ENCODE results near the gene CXCL16.

The CXCL16 gene, protein sequence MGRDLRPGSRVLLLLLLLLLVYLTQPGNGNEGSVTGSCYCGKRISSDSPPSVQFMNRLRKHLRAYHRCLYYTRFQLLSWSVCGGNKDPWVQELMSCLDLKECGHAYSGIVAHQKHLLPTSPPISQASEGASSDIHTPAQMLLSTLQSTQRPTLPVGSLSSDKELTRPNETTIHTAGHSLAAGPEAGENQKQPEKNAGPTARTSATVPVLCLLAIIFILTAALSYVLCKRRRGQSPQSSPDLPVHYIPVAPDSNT

DNA sequence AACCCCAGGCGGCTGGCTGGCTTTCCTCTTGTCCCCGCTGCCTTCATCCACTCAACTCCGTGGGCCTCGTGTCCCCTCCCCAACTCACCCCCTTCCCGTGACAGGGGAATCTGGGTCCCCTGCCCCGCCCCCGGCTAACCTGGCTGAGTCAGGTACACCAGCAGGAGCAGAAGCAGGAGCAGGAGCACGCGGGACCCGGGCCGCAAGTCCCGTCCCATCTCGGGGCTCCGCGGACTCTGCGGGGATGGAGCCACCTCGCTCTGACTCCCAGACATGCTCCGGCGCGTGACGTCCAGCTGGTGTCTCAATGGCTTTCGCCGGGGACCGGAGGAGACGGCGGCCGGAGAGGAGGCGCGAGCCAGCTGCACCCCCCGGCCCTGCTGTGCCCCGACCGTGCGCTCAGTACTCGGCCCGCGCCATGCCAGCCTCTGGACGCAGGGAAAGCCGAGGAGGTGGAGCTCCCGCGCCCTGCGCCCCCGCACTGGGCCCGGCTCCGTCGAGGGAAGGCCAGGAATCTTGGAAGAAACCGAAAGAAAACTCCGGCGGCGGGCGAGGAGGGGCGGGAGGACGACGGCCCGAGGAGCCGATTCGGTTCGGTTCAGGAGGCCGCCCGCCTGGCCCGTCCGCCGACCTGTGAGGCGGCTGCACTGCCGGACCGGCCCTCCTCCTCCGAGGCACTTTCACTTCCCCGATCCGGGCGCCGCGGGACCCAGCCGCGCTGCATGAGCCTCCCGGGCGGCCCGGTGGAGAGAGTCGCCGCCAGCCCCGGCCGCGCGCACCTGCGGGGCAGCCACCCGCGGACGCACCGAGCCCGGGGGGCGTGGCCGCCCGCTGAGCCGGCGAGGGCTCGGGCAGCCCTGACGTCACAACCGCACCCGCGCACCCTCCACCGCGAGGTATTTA is at the start of gene CXCL16, which contains the start of gene ZMYND15:
Gene CXCL16 (minus strand): TSS at position 807 of the 903 bp plus-strand sequence. CDS start 589 bp downstream, at position 218.
Gene ZMYND15 (plus strand): TSS at position 712 of the 903 bp plus-strand sequence. CDS start 716 bp downstream, outside the sequence.
- DNase-seq: no peak

DNA sequence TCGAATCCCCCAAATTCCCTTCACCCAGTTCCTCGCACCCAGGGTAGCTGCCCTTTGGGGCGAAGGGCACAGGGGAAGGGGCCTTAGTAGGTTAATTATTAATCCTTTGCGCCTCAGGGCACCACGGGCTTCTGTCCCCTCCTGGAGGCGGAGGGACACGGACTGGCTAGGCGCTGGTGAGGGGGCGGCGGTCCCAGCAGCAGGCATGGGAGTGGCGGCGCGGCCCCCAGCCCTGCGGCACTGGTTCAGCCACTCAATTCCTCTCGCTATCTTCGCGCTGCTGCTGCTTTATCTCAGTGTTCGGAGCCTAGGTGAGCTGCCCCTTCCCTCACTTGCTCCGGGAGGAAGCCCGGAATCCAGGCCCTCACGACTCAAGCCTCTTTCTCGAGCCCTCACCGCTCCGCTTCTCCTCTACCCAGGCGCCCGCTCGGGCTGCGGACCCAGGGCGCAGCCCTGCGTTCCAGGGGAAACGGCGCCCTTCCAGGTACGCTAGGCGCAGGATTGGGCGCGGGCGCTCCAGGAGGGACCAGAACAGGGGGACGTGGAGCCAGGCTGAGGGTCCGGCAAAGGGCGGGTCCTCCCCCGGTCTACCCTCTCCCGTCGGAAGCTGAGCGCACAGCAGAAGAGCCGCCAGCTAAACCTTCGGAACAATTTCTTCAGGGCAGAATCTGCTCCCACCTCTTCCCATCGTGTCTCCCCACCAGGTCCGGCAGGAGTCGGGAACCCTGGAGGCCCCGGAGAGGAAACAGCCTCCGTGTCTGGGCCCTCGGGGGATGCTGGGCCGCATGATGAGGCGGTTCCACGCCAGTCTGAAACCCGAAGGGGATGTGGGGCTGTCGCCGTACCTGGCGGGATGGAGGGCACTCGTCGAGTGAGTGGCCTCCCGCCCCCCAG is 49.3 kb upstream of the CXCL16 start, which contains the start of gene GLTPD2:
Gene GLTPD2 (plus strand): TSS at position 158 of the 894 bp plus-strand sequence. CDS start 48 bp downstream, at position 206.
- DNase-seq: no peak

DNA sequence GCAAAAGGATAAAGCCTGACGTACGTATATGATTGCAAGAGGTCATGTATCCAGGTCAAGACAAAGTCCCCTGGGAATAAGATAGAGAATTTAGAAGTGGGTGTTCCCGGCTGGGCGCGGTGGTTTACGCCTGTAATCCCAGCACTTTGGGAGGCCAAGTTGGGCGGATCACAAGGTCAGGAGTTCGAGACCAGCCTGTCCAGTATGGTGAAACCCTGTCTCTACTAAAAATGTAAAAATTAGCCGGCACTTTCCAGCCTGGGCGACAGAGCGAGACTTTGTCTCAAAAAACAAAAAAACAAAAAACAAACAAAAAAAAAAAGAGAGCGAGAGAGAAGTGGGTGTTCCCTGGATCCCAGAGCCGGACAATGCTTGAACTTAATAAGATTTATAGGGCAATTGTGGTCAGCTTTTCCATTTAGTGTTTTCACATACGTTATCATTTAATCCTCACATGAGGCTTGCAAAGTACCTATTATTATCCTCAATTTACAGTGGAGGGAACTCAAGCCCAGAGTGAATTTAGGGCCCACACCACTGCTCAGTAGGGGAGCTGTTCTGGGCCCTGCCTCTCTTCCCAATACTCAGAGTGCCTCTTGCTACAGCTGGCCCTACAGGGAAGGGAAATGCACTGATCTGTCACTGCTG is 48.6 kb upstream of the CXCL16 start:
- DNase-seq: no peak

DNA sequence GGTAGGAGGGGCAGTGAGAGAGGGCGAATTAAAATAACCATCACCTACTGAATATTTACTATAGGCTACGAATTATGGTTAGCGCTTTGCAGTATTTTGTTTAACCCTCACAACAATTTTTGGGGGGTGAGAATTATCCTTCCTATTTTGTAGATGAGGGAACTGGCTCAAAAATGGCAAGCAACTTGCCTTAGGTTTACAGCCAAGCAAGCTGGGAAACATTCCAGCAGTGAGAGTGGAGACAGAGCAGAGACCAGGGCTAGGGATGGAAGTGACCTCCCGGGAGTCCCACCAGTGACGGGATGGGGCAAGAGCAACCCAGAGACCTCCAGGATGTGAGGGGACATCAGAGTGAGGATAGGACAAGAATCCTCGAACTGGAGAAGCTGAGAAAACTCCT is 46.8 kb upstream of the CXCL16 start:
- DNase-seq: no peak

DNA sequence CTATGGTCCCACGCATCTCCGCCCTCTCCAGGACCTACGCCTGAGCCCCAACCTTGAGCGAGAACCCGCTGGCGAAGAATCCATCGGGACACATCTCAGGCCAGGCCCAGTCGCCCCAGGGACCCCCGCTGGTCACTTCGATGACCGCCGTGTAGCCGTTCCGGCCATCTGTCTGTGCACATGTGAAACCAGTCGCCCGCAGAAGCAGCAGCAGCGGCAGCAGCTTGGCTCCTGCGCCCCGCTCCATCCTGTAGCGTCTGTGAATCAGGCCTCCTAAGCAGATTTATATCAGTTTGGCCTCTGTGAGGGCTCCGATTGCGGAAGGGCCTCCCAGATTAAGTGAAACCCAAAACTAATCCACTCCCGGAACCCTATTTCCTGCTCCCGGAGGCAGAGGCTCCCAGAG is 46.4 kb upstream of the CXCL16 start, which contains the start of gene VMO1:
Gene VMO1 (minus strand): TSS at position 259 of the 406 bp plus-strand sequence. CDS start 12 bp downstream, at position 247.
- no peak for DNase-seq

DNA sequence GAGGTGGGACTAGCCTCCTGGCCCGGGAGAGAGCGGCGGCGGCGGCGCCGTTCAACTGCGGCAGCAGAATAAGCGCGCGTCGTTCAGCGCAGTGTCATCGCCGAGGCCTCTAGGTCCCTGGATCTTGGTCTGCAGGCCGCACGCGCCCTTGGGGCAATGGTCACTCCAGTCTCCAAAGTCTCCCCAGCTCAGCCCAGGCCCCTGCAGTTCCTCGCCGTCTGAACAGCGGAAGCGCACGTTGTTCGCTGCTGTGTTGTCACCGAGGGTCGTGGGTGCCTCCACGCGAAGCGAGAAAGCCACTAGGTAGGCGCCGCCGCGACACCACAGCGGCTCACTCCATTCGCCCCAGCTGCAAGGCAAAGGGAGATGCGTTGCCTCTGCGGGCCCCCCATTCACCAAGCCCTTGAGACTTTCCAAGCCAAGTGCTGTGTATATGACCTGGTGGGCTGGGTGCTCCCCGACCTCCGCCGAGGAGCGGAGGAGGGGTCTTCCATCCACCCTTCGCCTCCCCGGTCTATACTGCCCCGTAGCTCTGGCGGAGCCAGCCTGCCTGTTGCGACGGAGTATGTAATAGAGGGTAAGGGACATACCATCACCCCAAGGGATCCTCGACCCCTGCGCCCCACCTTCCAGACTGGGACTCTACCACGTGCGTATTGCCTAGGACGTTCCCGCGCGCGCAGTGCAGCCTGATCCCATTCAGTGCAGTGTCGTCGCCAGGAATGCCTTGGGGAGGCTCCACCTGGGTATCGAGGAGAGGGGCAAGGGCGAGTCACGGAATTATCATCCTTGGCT is 45.8 kb upstream of the CXCL16 start:
- DNase-seq: no peak

DNA sequence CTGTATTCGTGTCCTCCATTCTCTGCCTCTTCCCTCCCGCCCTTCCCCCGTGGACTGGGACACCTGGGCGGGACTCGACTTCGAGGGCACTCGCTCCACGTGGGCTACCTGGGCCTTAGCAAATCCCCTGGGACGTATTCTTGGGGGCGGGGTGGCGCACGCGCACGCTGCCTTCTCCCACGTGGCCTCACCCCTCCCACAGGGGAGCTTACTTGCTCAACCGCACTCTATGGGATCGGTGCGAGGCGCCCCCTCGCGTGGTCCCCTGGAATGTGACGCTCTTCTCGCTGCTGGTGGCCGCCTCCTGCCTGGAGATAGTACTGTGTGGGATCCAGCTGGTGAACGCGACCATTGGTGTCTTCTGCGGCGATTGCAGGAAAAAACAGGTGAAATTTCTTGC is 42.9 kb upstream of the CXCL16 start:
- no peak for DNase-seq

DNA sequence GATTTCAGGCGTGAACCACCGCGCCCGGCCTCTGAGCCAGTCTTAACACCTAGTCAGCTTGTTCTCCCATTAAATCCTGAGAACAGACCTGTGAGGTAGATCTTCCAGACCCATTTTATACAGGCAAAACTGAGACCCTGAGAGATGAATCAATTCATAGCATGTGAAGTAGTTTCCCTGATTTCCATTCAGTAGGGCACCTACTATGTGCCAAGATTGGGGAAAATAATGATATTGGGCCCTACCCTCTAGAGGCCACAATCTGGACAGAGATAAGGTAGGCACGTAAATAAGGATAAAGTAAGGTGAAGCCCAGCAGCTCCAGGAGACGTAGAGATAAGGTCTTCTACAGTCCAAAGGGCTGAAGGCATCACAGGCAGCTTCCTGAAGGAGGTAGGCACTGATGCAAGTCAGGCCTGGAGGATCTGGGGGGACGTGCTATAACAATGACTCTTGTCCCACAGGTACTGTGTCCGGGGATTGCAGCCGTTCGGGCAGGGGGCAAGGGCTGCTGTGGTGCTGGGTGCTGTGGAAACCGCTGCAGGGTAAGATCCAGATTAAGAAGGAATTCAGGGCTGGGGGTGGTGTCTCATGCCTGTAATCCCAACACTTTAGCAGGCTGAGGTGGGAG is 40.7 kb upstream of the CXCL16 start:
- no peak for DNase-seq

DNA sequence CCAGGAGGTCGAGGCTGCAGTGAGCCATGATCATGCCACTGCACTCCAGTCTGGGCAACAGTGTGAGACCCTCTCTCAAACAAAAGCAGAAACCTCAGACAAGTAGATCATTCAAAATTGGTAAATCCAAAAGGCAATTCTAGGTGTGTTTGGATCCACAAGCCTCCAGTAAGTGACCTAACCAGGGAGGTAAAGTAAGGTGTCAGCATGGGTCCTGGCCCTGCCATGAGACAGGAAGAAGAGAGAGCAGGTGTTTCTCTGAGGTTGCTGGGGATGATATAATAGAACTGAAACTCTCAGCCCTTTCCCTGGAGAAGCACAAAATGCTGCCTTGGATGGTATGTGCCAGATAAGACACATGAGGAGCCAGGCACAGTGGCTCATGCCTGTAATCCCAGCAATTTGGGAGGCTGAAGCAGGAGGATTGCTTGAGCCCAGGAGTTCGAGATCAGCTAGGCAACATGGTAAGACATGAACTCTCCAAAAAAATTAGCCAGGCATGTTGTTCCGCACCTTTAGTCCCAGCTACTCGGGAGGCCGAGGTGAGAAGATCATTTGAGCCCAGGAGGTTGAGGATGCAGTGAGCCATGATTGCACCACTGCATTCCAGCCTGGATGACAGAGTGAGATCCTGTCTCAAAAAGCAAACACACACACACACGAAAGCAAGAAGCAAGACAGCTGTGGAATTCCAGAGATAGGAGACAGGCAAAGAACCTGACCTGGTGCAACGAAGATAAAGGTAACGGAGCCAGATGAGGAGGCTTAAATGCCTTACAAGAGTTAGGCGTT is 38.4 kb upstream of the CXCL16 start:
- DNase-seq: no peak

DNA sequence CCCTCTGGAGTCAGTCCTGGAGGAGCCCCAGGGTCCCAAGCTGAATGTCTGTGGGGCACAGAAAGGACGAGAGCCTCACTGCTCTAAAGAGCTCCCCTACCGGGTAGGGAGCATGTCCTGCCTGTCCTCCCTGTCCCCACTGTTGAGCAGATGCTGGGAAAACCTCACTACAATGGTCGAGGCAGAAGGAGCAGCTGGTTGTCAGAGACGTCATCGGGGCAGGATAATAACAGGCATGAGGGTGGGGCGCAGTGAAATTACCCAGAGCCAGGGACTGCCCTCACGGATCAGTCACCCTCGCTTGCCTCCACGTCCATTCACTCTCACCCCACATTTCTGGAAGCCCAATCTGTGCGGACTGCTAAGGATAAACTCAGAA is 32.5 kb upstream of the CXCL16 start:
- DNase-seq: no peak

DNA sequence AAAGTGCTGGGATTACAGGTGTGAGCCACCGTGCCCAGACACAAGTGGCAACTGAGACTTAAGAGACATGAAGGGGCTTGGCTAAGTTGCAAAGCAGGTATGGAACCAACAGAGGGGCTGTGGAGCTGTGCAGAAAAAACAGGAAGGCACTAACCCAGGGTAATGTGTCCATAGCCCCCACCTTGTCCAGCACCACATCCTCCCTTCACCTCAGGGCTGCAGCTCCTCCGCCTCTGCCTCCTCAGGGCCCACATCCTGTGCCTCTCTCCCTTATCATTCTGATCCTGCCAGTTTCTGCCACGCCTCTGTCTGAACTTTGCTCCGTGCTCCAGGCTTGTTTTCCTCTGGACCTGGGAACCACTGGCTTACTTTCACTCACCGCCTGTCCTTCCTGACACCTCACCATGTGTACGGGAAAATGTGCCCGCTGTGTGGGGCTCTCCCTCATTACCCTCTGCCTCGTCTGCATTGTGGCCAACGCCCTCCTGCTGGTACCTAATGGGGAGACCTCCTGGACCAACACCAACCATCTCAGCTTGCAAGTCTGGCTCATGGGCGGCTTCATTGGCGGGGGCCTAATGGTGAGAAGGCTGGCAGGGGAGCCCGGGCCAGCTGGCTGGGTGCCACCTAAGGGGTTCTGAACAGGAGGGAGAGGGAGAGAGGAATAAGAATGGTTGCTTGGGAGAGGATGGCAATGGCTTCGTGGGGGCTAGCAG is 31.9 kb upstream of the CXCL16 start, which contains the start of gene TM4SF5:
Gene TM4SF5 (plus strand): TSS at position 368 of the 716 bp plus-strand sequence. CDS start 37 bp downstream, at position 405.
- no peak for DNase-seq

DNA sequence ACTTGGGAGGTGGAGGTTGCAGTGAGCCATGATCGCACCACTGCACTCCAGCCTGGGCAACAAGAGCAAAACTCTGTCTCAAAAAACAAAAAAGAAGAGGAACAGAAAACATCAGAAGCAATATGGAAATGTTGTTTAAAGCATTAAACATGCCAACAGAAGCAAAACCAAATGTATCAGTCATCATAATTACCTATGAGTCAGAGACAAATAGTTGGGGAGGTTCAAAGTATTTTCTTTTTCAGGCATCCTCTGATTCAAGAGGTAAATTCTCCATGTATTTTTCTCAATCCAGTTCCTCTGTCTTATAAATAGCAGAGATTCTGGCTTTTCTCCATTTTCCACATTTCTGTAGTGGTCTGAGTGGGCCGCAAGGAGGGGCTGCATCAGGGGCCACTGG is 29.9 kb upstream of the CXCL16 start:
- no peak for DNase-seq

DNA sequence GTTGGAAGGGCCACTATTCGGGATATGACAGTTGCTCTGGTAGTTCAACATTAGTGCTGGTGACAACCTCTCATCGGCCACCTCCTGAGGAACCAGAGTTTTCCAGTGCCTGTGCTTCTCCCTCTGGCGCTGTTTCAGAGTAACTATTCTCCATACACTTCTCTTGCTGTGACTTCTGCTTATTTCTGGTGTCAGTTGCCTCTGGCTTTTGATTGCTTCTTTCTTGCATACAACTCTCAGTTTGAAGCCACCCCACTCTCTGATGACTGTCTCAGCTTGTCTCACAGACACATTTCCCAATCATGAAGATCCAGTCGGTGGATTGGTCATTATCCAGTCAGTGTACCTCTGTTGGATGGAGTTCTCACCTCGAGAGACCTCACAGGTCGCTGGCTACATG is 28.6 kb upstream of the CXCL16 start:
- DNase-seq: no peak

DNA sequence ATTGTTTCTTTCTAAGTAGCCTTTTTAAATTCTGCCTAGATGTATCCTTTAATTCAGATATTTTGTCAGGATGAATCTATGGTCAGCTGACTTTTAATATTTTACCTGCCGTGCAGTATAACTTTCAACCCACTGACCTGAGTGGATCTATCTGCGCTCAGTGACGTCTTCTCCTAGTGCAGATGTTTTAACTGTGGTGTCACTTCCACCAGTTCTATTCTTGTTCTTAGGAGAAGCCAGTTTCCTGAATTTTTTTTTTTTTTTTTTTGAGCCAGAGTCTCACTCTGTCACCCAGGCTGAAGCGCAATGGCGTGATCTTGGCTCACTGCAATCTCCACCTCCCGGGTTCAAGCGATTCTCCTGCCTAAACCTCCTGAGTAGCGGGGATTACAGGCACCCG is 27.0 kb upstream of the CXCL16 start:
- DNase-seq: no peak

DNA sequence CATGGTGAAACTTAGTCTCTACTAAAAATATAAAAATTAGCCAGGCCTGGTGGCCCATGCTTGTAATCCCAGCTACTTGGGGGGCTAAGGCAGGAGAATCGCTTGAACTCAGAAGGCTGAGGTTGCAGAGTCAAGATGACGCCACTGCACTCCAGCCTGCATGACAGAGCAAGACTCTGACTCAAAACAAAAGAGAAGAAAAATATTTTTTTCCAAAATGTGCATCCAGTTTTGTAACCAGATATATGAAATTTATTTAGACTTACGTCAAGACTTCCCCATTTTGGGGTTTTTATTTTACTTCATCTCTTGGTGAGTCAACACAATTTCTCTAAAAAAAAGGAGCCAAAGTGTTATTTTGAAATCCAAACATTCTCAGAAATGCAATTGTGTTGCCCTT is 26.5 kb upstream of the CXCL16 start:
- no peak for DNase-seq

DNA sequence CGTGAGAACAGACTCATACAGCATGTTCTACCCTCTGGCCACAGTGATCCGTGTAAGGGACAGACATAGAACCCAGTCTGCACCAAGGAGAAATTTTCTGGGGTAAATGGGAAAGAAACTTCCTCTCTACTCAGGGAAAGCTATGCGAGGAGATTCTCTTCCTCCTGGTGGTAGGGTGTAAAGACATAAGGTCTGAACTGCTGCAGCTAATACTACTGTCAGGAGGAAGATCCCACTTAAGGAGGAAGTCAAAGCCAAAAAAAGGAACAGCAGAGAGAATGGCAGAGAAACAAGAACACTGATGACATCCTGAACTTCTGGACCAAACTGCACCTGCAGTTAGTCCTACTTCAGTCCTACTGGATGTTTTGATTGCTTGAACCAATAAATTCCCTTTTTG is 24.9 kb upstream of the CXCL16 start:
- no peak for DNase-seq

DNA sequence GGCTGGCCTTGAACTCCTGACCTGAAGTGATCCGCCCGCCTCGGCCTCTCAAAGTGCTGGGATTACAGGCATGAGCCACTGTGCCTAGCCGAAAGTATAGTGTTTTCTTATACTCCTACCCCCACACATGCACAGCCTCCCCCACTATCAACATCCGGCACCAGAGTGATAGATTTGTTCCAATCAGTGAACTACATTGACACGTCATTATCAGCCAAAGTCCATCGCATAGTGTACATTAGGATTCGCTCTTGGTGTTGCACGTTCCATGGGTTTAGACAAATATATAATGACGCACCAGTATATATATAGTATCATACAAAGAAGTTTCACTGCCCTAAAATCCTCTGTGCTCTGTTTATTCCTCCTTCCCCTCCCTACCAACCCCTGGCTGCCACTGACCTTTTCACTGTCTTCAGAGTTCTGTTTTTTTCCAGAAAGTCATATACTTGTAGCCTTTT is 20.1 kb upstream of the CXCL16 start:
- no peak for DNase-seq

DNA sequence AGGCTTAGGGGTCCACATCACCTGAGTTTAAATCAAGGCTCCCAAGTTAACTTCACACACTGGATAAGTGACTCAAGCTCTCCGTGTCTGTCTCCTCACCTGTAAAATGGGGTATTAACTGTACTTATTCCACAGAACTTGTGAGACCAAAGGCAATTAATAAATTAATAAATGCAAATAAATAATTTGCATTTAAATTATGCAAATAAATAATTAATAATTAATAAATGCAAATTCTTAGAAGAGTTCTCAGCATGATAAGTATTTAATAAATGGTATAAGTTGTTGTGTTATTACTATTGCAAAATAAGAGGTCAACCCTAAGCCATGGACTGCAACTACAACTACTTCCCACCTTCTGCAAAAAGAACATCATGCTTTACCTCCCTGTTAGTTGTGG is 13.7 kb upstream of the CXCL16 start:
- DNase-seq: no peak

DNA sequence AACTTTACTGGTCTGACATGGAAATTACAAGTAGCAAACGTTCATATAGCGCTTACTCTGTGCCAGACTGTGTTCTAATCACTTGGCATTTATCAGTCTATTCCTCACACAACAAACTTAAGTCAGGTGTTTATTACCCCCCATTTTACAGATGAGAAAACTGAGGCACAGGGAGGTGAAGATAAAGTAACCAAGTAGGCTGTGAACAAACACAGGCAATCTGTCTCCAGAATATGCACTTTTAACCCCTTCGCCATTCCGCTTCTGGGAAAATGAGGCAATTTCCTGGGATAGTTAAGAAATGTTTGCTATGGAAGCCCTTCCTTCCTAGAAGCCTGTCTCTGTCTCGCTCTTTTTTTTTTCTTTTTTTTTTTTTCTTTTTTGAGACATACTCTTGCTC is 12.2 kb upstream of the CXCL16 start:
- DNase-seq: no peak

Measured in KG1 (cell line).